H9 (cell line): ENCODE data around the gene SYMPK. TPM values are rescaled to one million over a fixed set of nuclear protein-coding genes. Genes with fewer than 3 reads are reported as not detected.

Source experiments
- DNase-seq: peaks from one replicate; pipeline ENCODE4 v3.0.0-alpha.2; 2017
- H2AFZ ChIP-seq: one replicate; pipeline ENCODE4 v1.6.1; 2013; ENCODE audit warnings: mild to moderate bottlenecking, low read length, control low read depth, moderate library complexity
- H2AK5ac ChIP-seq: 2 replicates; pipeline ENCODE4 v1.6.1; 2013; ENCODE audit warnings: low read length, control low read depth, mixed read lengths; ENCODE audit not compliant: insufficient read length
- H2BK120ac ChIP-seq: one replicate; pipeline ENCODE4 v1.6.1; 2013; ENCODE audit warnings: low read depth, mild to moderate bottlenecking, low read length, control low read depth, inconsistent platforms; ENCODE audit not compliant: poor library complexity, severe bottlenecking
- H2BK12ac ChIP-seq: 2 replicates; pipeline ENCODE4 v1.6.1; 2013; ENCODE audit warnings: low read length, control low read depth, mixed read lengths, low read depth; ENCODE audit not compliant: insufficient read length
- H2BK15ac ChIP-seq: 2 replicates; pipeline ENCODE4 v1.6.1; 2013; ENCODE audit warnings: low read depth, low read length, control low read depth
- H2BK20ac ChIP-seq: one replicate; pipeline ENCODE4 v1.6.1; 2013; ENCODE audit warnings: low read depth, mild to moderate bottlenecking, low read length, control low read depth, inconsistent platforms; ENCODE audit not compliant: poor library complexity, severe bottlenecking
- H2BK5ac ChIP-seq: 2 replicates; pipeline ENCODE4 v1.6.1; 2013; ENCODE audit warnings: low read length, control low read depth, mixed read lengths; ENCODE audit not compliant: insufficient read length
- H3K14ac ChIP-seq: 2 replicates; pipeline ENCODE4 v1.6.1; 2013; ENCODE audit warnings: low read length, control low read depth; ENCODE audit not compliant: insufficient read depth
- H3K18ac ChIP-seq: 2 replicates; pipeline ENCODE4 v1.6.1; 2013; ENCODE audit warnings: low read depth, mild to moderate bottlenecking, mixed read lengths, low read length, control low read depth; ENCODE audit not compliant: insufficient read length
- H3K23ac ChIP-seq: 2 replicates; pipeline ENCODE4 v1.6.1; 2013; ENCODE audit warnings: low read length, control low read depth, mixed read lengths, low read depth; ENCODE audit not compliant: insufficient read length
- H3K23me2 ChIP-seq: 2 replicates; pipeline ENCODE4 v1.6.1; 2013; ENCODE audit warnings: low read depth, mild to moderate bottlenecking, mixed read lengths, low read length, control low read depth; ENCODE audit not compliant: insufficient read length, poor library complexity, severe bottlenecking
- H3K27ac ChIP-seq: 2 replicates; pipeline ENCODE4 v1.5.1; 2013; ENCODE audit warnings: low read length, control low read depth, mixed read lengths, low read depth; ENCODE audit not compliant: insufficient read length
- H3K27me3 ChIP-seq: 2 replicates; pipeline ENCODE4 v1.6.1; 2013; ENCODE audit warnings: low read length, control low read depth, inconsistent platforms; ENCODE audit not compliant: insufficient read depth
- H3K4ac ChIP-seq: 2 replicates; pipeline ENCODE4 v1.6.1; 2013; ENCODE audit warnings: low read depth, mild to moderate bottlenecking, control low read depth, inconsistent platforms, low read length, moderate library complexity
- H3K4me1 ChIP-seq: 2 replicates; pipeline ENCODE4 v1.6.1; 2013; ENCODE audit warnings: low read length, control low read depth, inconsistent platforms; ENCODE audit not compliant: insufficient read depth
- H3K4me2 ChIP-seq: 2 replicates; pipeline ENCODE4 v1.6.1; 2013; ENCODE audit warnings: low read length, control low read depth, mixed read lengths; ENCODE audit not compliant: insufficient read length, insufficient read depth
- H3K56ac ChIP-seq: 2 replicates; pipeline ENCODE4 v1.6.1; 2013; ENCODE audit warnings: low read depth, mild to moderate bottlenecking, mixed read lengths, low read length, control low read depth; ENCODE audit not compliant: insufficient read length
- H3K79me1 ChIP-seq: 2 replicates; pipeline ENCODE4 v1.6.1; 2013; ENCODE audit warnings: low read depth, mild to moderate bottlenecking, moderate library complexity, low read length, control low read depth, inconsistent platforms; ENCODE audit not compliant: insufficient read depth, poor library complexity, severe bottlenecking
- H3K79me2 ChIP-seq: 2 replicates; pipeline ENCODE4 v1.6.1; 2013; ENCODE audit warnings: low read length, control low read depth, inconsistent platforms; ENCODE audit not compliant: insufficient read depth
- H3K9ac ChIP-seq: 2 replicates; pipeline ENCODE4 v1.6.1; 2013; ENCODE audit warnings: low read length, control low read depth, mixed read lengths; ENCODE audit not compliant: insufficient read length; ENCODE audit errors: extremely low read depth
- H3K9me3 ChIP-seq: one replicate; pipeline ENCODE4 v1.6.1; 2013; ENCODE audit warnings: low read depth, low read length, inconsistent platforms; ENCODE audit not compliant: control insufficient read depth
- H3T11ph ChIP-seq: one replicate; pipeline ENCODE4 v1.6.1; 2013; ENCODE audit warnings: mild to moderate bottlenecking, low read length, control low read depth, inconsistent platforms
- H4K20me1 ChIP-seq: one replicate; pipeline ENCODE4 v1.6.1; 2013; ENCODE audit not compliant: control insufficient read depth, insufficient read length, insufficient read depth
- H4K5ac ChIP-seq: 2 replicates; pipeline ENCODE4 v1.6.1; 2013; ENCODE audit warnings: low read depth, mild to moderate bottlenecking, mixed read lengths, low read length, control low read depth; ENCODE audit not compliant: insufficient read length
- H4K8ac ChIP-seq: replicated peaks from 2 replicates; pipeline ENCODE4 v1.6.1; 2013; ENCODE audit warnings: low read length, control low read depth, mixed read lengths, low read depth; ENCODE audit not compliant: insufficient read length
- H4K91ac ChIP-seq: 2 replicates; pipeline ENCODE4 v1.6.1; 2013; ENCODE audit warnings: low read depth, mild to moderate bottlenecking, moderate library complexity, mixed read lengths, low read length, control low read depth; ENCODE audit not compliant: insufficient read length
- H3K27ac Mint-ChIP-seq, 3 experiments: 2 replicates in 2 of 3; 3 replicates in 1 of 3; pipeline ENCODE4 v1.8.0; 2020 to 2021; ENCODE audit warnings: mixed read lengths in 3 of 3, mild to moderate bottlenecking in 1 of 3, moderate library complexity in 1 of 3
- H3K27me3 Mint-ChIP-seq: 2 replicates; pipeline ENCODE4 v1.8.0; 2021; ENCODE audit warnings: low read depth, mild to moderate bottlenecking, moderate library complexity, mixed read lengths
- H3K36me3 Mint-ChIP-seq, 3 experiments: 2 replicates in 2 of 3; 3 replicates in 1 of 3; pipeline ENCODE4 v1.8.0; 2020 to 2021; ENCODE audit warnings: low read depth in 3 of 3, mixed read lengths in 3 of 3; ENCODE audit not compliant: insufficient read depth in 1 of 3
- H3K4me1 Mint-ChIP-seq, 2 experiments: 2 replicates each; pipeline ENCODE4 v1.8.0; 2020; ENCODE audit warnings: mixed read lengths in 2 of 2
- H3K4me3 Mint-ChIP-seq, 2 experiments: 2 replicates in 1 of 2; 3 replicates in 1 of 2; pipeline ENCODE4 v1.8.0; 2020 to 2021; ENCODE audit warnings: mild to moderate bottlenecking in 2 of 2, mixed read lengths in 2 of 2, moderate library complexity in 1 of 2
- H3K9me3 Mint-ChIP-seq, 2 experiments: 2 replicates in 1 of 2; 3 replicates in 1 of 2; pipeline ENCODE4 v1.8.0; 2020; ENCODE audit warnings: mild to moderate bottlenecking in 2 of 2, mixed read lengths in 2 of 2, moderate library complexity in 1 of 2
- WGBS: extraction: QIAGEN DNeasy Blood & Tissue Kit; methylation state at CpG from one replicate; pipeline ENCODE4 v1.1.7; 2013; ENCODE audit warnings: missing lambda C conversion rate, low lambda C conversion rate, mixed read lengths; ENCODE audit not compliant: insufficient read length; ENCODE audit errors: extremely low coverage; 5-methylcytosine and 5-hydroxymethylcytosine counted together
- total RNA-seq: library from RNA; stranded (reverse); gene quantifications from 2 replicates; pipeline ENCODE4 v1.2.1, GENCODE V29; 2021
- TF ChIP-seq, protein P1 (sequence below): fragments of 200-600 bp; sonication (generic); conservative IDR thresholded peaks from 3 replicates; pipeline ENCODE4 v1.8.0; 2021; ENCODE audit warnings: antibody characterized with exemption, mild to moderate bottlenecking

The SYMPK gene
- total RNA-seq, 1 experiment from 2014 or later = 104 TPM

DNA sequence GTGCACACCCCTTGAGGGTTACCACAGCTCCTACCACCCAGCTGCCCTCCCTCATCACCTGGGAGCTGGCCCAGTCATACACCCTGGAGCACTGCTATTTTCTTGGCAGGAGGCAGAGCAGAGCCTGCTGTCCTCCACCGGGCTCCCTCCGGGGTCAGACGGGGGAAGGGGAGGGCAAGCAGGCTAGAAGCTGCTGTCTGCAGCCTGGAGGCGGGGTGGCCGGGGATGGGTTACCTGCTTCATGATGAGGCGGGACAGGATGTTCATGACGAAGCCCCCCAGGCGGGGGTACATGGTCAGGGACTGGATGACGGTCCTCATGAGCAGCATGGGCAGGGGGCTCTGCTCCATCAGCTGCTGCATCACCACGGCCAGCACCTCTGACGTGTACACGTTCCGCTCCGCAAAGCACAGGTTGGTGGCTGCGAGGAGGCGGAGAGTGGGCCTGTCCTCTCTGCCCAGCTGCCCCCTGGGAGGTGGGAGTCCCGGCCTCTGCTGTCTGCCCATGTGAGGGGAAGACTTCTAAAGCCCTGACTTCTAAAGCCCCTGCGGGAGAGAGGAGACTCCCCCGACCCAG lies 45.1 kb downstream of the SYMPK start:
- Histone ChIP-seq H3K9ac (no peak overlapping the region), H4K5ac (no peak overlapping the region), H3K79me1 (no peaks in the 10 kb centered on the region), H3K4me1 (0 out of 2 replicates have a peak, but pooled peaks cover 1% of the 10 kb centered on the region), H3K4ac (no peak overlapping the region), H3K14ac (no peak overlapping the region), H3K23ac (no peak overlapping the region), H3K27ac (no peak overlapping the region), H3K79me2 (no peaks in the 10 kb centered on the region), H4K8ac (no peak overlapping the region), H4K91ac (no peak overlapping the region), H2AFZ (no peak overlapping the region), H3K27me3 (no peaks in the 10 kb centered on the region), H4K20me1 (no peaks in the 10 kb centered on the region), H3T11ph (no peak overlapping the region), H2BK20ac (no peak overlapping the region), H3K23me2 (peaks cover 13% of the 10 kb centered on the region), H2AK5ac (no peak overlapping the region), H2BK5ac (no peak overlapping the region), H3K4me2 (no peak overlapping the region), H2BK15ac (no peak overlapping the region), H3K9me3 (no peaks in the 10 kb centered on the region), H3K56ac (no peak overlapping the region), H2BK120ac (no peak overlapping the region), H3K18ac (no peak overlapping the region), H2BK12ac (no peak overlapping the region)
- peaks cover 3% of the 10 kb centered on the region for H3K27me3 Mint-ChIP-seq
- TF ChIP-seq, protein P1, sequence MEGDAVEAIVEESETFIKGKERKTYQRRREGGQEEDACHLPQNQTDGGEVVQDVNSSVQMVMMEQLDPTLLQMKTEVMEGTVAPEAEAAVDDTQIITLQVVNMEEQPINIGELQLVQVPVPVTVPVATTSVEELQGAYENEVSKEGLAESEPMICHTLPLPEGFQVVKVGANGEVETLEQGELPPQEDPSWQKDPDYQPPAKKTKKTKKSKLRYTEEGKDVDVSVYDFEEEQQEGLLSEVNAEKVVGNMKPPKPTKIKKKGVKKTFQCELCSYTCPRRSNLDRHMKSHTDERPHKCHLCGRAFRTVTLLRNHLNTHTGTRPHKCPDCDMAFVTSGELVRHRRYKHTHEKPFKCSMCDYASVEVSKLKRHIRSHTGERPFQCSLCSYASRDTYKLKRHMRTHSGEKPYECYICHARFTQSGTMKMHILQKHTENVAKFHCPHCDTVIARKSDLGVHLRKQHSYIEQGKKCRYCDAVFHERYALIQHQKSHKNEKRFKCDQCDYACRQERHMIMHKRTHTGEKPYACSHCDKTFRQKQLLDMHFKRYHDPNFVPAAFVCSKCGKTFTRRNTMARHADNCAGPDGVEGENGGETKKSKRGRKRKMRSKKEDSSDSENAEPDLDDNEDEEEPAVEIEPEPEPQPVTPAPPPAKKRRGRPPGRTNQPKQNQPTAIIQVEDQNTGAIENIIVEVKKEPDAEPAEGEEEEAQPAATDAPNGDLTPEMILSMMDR = no peak
- H3K4me3 Mint-ChIP-seq = peak overlapping the region in 1 of 2 experiments; percentile 95; a peak in 2 of 5 replicates
- no peaks in the 10 kb centered on the region for H3K9me3 Mint-ChIP-seq
- peak overlapping the region in 2 of 3 experiments; percentile 76 to 90; a peak in 4 of 7 replicates for H3K27ac Mint-ChIP-seq
- no CpG with 5 or more reads among the region's 19 CpGs for WGBS
- peaks cover 24 to 40% of the 10 kb centered on the region in 2 experiments for H3K4me1 Mint-ChIP-seq
- DNase-seq = peak; percentile 70
- H3K36me3 Mint-ChIP-seq = peaks cover 8 to 41% (median 38%) of the 10 kb centered on the region in 3 experiments; a peak in 6 of 7 replicates
